OCI-LY1 (cell line): ENCODE results near the gene KIAA0232.

Source experiments
- CTCF ChIP-seq: fragments of 200-600 bp; sonication (generic), shearing (Covaris generic); IDR thresholded peaks from 2 replicates; pipeline ENCODE4 v1.5.1; 2017; ENCODE audit warnings: mild to moderate bottlenecking, antibody characterized with exemption, low read length, moderate library complexity, mixed read lengths
- EZH2 ChIP-seq: fragments of 200-600 bp; sonication (generic), shearing (Covaris generic); IDR thresholded peaks from 2 replicates; pipeline ENCODE4 v1.8.0; 2017; ENCODE audit warnings: borderline replicate concordance, mixed run types, mild to moderate bottlenecking, antibody characterized with exemption, low read length, moderate library complexity, mixed read lengths

GRCh38 chr4:6894528-6895498 lies 112.3 kb downstream of the KIAA0232 start:
- no peak for TF ChIP-seq CTCF
- no peak for TF ChIP-seq EZH2
